GM12864 (cell line): ENCODE data around the gene IGSF11.
A peak's percentile ranks its signal among the peaks of the same experiment; 100 is the strongest.

ENCODE experiments used
- DNase-seq: peaks from one replicate; pipeline ENCODE4 v3.0.0-alpha.2; 2011; ENCODE audit warnings: low read depth
- H3K4me3 ChIP-seq: 2 replicates; pipeline ENCODE4 v1.5.1; 2011; ENCODE audit warnings: mild to moderate bottlenecking, low read depth, low read length, control low read depth
- TF ChIP-seq, protein P1 (sequence below): IDR thresholded peaks from 2 replicates; pipeline ENCODE4 v1.5.1; 2011; ENCODE audit warnings: low read depth, mild to moderate bottlenecking, moderate library complexity, low read length, control low read depth, inconsistent platforms; ENCODE audit errors: missing control alignments

The IGSF11 gene

DNA sequence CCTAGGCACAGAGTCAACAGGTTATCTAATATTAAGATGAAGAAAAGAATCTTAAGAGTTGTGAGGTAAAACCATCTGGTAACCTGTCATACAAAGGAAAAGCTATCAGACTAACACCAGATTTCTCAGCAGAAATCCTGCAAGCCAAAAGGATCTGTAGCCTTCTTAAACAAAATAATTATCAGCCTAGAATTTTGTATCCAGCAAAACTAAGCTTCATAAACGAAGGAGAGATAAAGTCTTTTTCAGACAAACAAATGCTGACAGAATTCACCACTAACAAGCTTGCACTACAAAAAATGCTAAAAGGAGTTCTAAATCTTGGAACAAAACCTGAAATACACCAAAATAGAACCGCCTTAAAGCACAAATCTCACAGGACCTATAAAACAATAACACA is 9.9 kb upstream of the IGSF11 start:
- no peak overlapping the region for H3K4me3 ChIP-seq
- DNase-seq: no peak
- TF ChIP-seq, protein P1, sequence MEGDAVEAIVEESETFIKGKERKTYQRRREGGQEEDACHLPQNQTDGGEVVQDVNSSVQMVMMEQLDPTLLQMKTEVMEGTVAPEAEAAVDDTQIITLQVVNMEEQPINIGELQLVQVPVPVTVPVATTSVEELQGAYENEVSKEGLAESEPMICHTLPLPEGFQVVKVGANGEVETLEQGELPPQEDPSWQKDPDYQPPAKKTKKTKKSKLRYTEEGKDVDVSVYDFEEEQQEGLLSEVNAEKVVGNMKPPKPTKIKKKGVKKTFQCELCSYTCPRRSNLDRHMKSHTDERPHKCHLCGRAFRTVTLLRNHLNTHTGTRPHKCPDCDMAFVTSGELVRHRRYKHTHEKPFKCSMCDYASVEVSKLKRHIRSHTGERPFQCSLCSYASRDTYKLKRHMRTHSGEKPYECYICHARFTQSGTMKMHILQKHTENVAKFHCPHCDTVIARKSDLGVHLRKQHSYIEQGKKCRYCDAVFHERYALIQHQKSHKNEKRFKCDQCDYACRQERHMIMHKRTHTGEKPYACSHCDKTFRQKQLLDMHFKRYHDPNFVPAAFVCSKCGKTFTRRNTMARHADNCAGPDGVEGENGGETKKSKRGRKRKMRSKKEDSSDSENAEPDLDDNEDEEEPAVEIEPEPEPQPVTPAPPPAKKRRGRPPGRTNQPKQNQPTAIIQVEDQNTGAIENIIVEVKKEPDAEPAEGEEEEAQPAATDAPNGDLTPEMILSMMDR: no peak

DNA sequence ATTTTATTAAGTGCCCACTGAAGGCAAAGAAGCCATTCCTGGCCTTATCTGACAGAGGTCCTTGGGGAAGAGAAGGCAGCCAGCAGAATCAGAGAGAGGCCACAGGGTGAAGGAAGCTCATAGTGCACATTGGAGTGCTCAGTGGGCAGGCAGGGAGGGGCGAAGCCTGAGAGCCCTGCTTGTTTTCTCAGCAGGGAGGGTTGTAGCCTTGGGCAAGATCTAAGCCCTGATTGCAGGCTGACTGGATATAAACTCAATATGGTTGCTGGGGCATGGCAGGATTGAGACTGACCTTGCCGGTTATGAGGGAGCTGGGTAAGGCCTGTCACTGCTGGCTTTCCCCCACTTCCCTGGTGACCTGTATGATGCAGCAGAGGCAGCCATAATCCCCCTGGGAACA is 7.5 kb upstream of the IGSF11 start:
- TF ChIP-seq, protein P1: no peak
- no peak for DNase-seq

DNA sequence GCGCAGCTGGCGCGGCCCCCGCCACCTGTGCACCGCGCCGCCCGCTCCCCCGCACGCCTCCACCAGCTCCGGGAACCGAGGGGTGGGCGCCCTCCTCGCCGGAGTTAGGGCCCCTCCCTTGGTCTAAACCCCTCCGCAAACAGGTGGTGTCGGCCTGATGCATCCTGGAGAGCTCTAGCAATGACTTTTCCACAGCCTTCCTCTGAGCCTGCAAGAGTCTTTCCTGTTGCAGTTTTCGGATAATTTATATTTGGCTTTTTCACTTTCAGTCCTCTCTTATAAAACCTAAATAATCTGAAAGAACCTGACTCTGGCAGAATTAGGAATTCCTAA is 334 bp upstream of the IGSF11 start:
- TF ChIP-seq, protein P1: no peak
- peak overlapping the region; percentile 49 for H3K4me3 ChIP-seq
- DNase-seq: no peak

More for the DNA sequence above, 7.5 kb upstream of the IGSF11 start:
- no peak overlapping the region for H3K4me3 ChIP-seq

DNA sequence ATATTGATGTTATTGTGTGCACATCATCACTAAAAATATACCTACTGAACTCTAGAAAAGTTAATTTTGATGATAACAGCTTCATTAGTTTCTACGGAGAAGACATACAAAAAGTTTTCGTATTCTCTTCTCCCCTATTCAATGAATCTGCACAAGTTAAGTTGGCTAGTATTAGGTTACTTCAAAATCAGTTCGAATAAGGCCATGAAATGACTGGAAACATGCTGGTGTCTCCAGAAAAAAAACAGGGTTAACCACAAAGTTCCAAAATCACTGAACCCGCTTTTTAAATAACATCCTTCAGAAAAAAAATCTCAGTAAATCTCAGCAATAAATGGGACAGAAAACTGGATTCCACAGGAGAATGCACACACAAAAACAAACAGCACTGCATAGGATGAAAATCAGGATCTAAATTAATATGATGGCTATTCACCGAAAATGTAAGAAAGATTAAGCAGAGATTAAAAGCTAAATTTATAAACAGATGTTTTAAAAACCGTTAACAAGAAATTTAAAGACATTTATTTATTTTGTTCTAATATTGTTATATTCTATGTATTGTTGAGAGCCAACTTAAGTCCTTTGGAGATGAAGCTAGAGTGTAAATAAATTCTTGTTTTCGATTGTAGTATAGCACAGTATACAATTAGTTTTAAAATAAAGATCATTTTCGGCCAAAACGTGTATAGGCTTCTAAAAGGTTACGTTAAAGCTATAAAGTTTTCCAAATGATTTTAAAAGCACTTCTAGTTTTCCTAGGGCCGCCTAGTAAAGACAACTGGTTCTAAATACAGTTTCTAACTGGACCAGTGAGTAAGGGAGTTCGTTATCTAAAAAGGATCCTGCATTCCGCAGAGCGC is 1.0 kb downstream of the IGSF11 start:
- DNase-seq: no peak
- TF ChIP-seq, protein P1: no peak
- no peak overlapping the region for H3K4me3 ChIP-seq

DNA sequence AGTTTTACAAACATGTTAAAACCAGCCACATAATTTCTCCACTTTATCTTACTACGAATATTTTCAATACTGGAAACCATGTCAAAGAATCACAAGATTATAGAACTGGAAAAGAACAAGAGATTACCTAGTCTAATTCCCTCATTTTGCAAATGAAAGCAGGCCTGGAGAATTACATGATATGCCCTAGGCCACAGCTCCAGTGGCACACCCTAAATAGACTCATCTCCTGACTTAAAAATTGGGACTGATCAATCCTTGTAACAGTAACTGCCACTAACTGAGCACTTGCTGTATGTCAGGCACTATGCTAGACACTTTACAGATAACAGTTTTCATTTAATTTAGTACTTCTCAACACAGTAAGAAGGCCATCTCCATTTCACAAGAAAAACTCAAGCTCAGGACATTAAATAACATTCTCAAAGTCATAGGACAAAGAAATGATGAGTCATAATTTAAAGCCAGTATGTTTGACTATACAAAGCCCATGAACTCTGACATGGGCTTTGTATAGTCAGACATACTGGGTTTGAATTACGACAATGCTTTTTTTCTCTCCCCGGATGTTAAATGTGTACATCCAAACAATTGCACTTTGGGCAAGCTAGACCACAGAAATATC is 9.4 kb downstream of the IGSF11 start:
- no peak for DNase-seq

DNA sequence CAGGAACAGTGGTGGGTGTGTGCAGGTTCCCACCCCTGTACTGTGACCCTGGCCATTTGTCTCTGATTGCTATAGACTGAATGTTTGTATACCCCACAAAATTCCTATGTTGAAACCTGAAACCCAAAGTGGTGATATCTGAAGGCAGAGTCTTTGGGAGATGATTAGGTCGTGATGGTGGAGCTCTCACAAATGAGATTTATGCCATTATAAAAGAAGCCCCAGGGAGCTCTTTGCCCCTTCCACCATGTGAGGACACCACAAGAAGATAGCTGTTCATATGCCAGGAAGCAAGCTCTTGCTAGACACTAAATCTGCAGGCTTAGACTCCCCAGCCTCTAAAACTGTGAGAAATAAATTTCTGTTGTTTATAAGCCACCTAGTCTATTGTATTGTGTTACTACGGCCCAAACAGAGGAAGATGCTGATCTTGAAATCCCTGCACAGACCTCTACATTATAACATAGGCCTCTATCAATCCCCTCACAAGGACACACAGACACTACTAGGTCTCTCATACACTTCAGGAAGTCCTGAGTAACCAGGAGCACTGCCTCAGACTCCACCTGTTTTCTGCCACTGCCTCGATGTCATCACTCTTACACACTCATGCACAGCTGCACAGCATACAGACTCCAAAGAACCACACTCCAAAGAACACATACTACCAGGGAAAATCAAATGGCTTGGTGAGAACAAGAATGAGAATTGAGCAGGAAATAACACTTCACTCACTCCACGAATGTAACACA is 14.7 kb downstream of the IGSF11 start:
- H3K4me3 ChIP-seq: no peak overlapping the region
- TF ChIP-seq, protein P1: no peak
- DNase-seq: no peak

More for the DNA sequence above, 9.4 kb downstream of the IGSF11 start:
- TF ChIP-seq, protein P1: no peak
- no peak overlapping the region for H3K4me3 ChIP-seq
